ENCODE results near the gene P2RY1.
A peak's percentile ranks its signal among the peaks of the same experiment; 100 is the strongest.

Gene P2RY1

GRCh38 chr3:152834776-152835600, at the start of gene P2RY1:
TSS of gene P2RY1 (plus strand) at chr3:152835131. CDS start at chr3:152835783, 652 bp downstream.
- in situ Hi-C loops (cut with HindIII; ENCODE audit: low pct_unique_long_range_greater_than_20kb, low sequenced_read_pairs), result no loop called here
- DNase-seq (ENCODE audit: low read depth in 1 of 2, low spot score in 1 of 2), result no peak
- no peak for TF ChIP-seq JUND (IDR thresholded peaks at IDR 0.05; ENCODE audit: low read depth)

- in situ Hi-C loops (cut with HindIII; ENCODE audit: low pct_unique_long_range_greater_than_20kb, low sequenced_read_pairs), result no loop called here
- DNase-seq (ENCODE audit: low read depth in 1 of 2, low spot score in 1 of 2), result peak in 1 of 2 experiments; percentile 23
- no peak for TF ChIP-seq JUND (IDR thresholded peaks at IDR 0.05; ENCODE audit: low read depth)
Measured at GRCh38 chr3:152786977-152787681, 47.8 kb upstream of the P2RY1 start.

GRCh38 chr3:152790651-152791387, 44.1 kb upstream of the P2RY1 start:
- in situ Hi-C loops (cut with HindIII; ENCODE audit: low pct_unique_long_range_greater_than_20kb, low sequenced_read_pairs), result no loop called here
- no peak for TF ChIP-seq JUND (IDR thresholded peaks at IDR 0.05; ENCODE audit: low read depth)
- DNase-seq (ENCODE audit: low read depth in 1 of 2, low spot score in 1 of 2), result no peak

GRCh38 chr3:152793969-152794368, 41.0 kb upstream of the P2RY1 start:
- no peak for DNase-seq (ENCODE audit: low read depth in 1 of 2, low spot score in 1 of 2)
- in situ Hi-C loops (cut with HindIII; ENCODE audit: low pct_unique_long_range_greater_than_20kb, low sequenced_read_pairs), result no loop called here
- no peak for TF ChIP-seq JUND (IDR thresholded peaks at IDR 0.05; ENCODE audit: low read depth)

GRCh38 chr3:152797751-152798432, 37.0 kb upstream of the P2RY1 start:
- DNase-seq (ENCODE audit: low read depth in 1 of 2, low spot score in 1 of 2), result no peak
- in situ Hi-C loops (cut with HindIII; ENCODE audit: low pct_unique_long_range_greater_than_20kb, low sequenced_read_pairs), result no loop called here
- no peak for TF ChIP-seq JUND (IDR thresholded peaks at IDR 0.05; ENCODE audit: low read depth)

- in situ Hi-C loops (cut with HindIII; ENCODE audit: low pct_unique_long_range_greater_than_20kb, low sequenced_read_pairs), result no loop called here
- no peak for TF ChIP-seq JUND (IDR thresholded peaks at IDR 0.05; ENCODE audit: low read depth)
- DNase-seq (ENCODE audit: low read depth in 1 of 2, low spot score in 1 of 2), result no peak
Measured at GRCh38 chr3:152811974-152812760, 22.8 kb upstream of the P2RY1 start.

GRCh38 chr3:152817400-152817799, 17.5 kb upstream of the P2RY1 start:
- in situ Hi-C loops (cut with HindIII; ENCODE audit: low pct_unique_long_range_greater_than_20kb, low sequenced_read_pairs), result no loop called here
- no peak for TF ChIP-seq JUND (IDR thresholded peaks at IDR 0.05; ENCODE audit: low read depth)
- no peak for DNase-seq (ENCODE audit: low read depth in 1 of 2, low spot score in 1 of 2)

- DNase-seq (ENCODE audit: low read depth in 1 of 2, low spot score in 1 of 2), result no peak
- in situ Hi-C loops (cut with HindIII; ENCODE audit: low pct_unique_long_range_greater_than_20kb, low sequenced_read_pairs), result no loop called here
- TF ChIP-seq JUND (IDR thresholded peaks at IDR 0.05; ENCODE audit: low read depth), result no peak
Measured at GRCh38 chr3:152818027-152818426, 16.9 kb upstream of the P2RY1 start.

- in situ Hi-C loops (cut with HindIII; ENCODE audit: low pct_unique_long_range_greater_than_20kb, low sequenced_read_pairs), result no loop called here
- no peak for DNase-seq (ENCODE audit: low read depth in 1 of 2, low spot score in 1 of 2)
- no peak for TF ChIP-seq JUND (IDR thresholded peaks at IDR 0.05; ENCODE audit: low read depth)
Measured at GRCh38 chr3:152823173-152823572, 11.8 kb upstream of the P2RY1 start.

GRCh38 chr3:152823781-152824180, 11.2 kb upstream of the P2RY1 start:
- TF ChIP-seq JUND (IDR thresholded peaks at IDR 0.05; ENCODE audit: low read depth), result no peak
- in situ Hi-C loops (cut with HindIII; ENCODE audit: low pct_unique_long_range_greater_than_20kb, low sequenced_read_pairs), result no loop called here
- DNase-seq (ENCODE audit: low read depth in 1 of 2, low spot score in 1 of 2), result no peak

GRCh38 chr3:152825566-152825965, 9.4 kb upstream of the P2RY1 start:
- no peak for DNase-seq (ENCODE audit: low read depth in 1 of 2, low spot score in 1 of 2)
- TF ChIP-seq JUND (IDR thresholded peaks at IDR 0.05; ENCODE audit: low read depth), result no peak
- in situ Hi-C loops (cut with HindIII; ENCODE audit: low pct_unique_long_range_greater_than_20kb, low sequenced_read_pairs), result no loop called here

Data from T47D (cell line).